A549 (cell line): Measurements from ENCODE around the gene KRIT1. TPM values are rescaled to one million over a fixed set of nuclear protein-coding genes. Genes with fewer than 3 reads are reported as not detected.

Experiments used
- ATAC-seq, 2 experiments: fragments of 200-7000 bp in 1 of 2; fragments of >200 bp in 1 of 2; cut with Nextera tagmentation in 1 of 2; cut with Tn5 transposase in 1 of 2; 3 replicates each; pipeline versions ENCODE4 v1.8.0 to v1.9.1; 2018 to 2020; ENCODE audit warnings: mild to moderate bottlenecking in 1 of 2, moderate library complexity in 1 of 2
- CTCF ChIA-PET: fragments of 300-600 bp; sonication (Branson Sonifier 250); formaldehyde crosslinking; extraction: SDS; loops from one replicate; lab custom pipeline; 2021; ENCODE audit warnings: antibody characterized with exemption, inconsistent platforms; lab: Yijun Ruan, JAX
- POLR2A ChIA-PET: fragments of 350-600 bp; formaldehyde crosslinking; extraction: SDS; loops from one replicate; lab custom pipeline; 2021; ENCODE audit warnings: antibody characterized with exemption, inconsistent platforms; lab: Yijun Ruan, JAX
- DNase-seq, 2 experiments: peaks; one replicate each; pipeline versions ENCODE4 v3.0.0 to v3.0.0-alpha.2; 2011 to 2016; ENCODE audit warnings: low read depth in 1 of 2, low spot score in 1 of 2
- FAIRE-seq: peaks from 2 replicates; lab custom pipeline; 2011; peaks lifted over from hg19 to GRCh38; lab: Jason Lieb, UNC
- H3K27ac ChIP-seq, 2 experiments: fragments of >200 bp; sonication (Bioruptor Twin); formaldehyde crosslinking; 3 replicates each; pipeline ENCODE4 v1.5.1; 2016 to 2017
- H3K4me1 ChIP-seq: fragments of >200 bp; sonication (Bioruptor Twin); formaldehyde crosslinking; 3 replicates; pipeline ENCODE4 v1.6.1; 2016
- H3K4me2 ChIP-seq: fragments of >200 bp; sonication (Bioruptor Twin); formaldehyde crosslinking; 3 replicates; pipeline ENCODE4 v1.6.1; 2016
- H3K4me3 ChIP-seq: fragments of >200 bp; sonication (Bioruptor Twin); formaldehyde crosslinking; 3 replicates; pipeline ENCODE4 v1.5.1; 2016
- H3K9me3 ChIP-seq: fragments of >200 bp; sonication (Bioruptor Twin); formaldehyde crosslinking; 3 replicates; pipeline ENCODE4 v1.6.1; 2016
- BHLHE40 ChIP-seq: IDR thresholded peaks from 2 replicates; pipeline ENCODE4 v1.6.1; 2012; ENCODE audit warnings: low read depth, low read length, inconsistent platforms
- CBX2 ChIP-seq: fragments of 200-600 bp; sonication (generic); IDR thresholded peaks from 2 replicates; pipeline ENCODE4 v1.6.1; 2016; ENCODE audit warnings: low read depth, mild to moderate bottlenecking, borderline replicate concordance
- CEBPB ChIP-seq, 2 experiments: fragments of >200 bp in 1 of 2; sonication (Bioruptor Twin) in 1 of 2; formaldehyde crosslinking in 1 of 2; IDR thresholded peaks; 2 replicates each; pipeline ENCODE4 v1.6.1; 2012 to 2016
- EHF ChIP-seq: fragments of 250-450 bp; sonication (Bioruptor Pico); IDR thresholded peaks from 2 replicates; pipeline ENCODE4 v1.5.0; 2020; ENCODE audit warnings: mild to moderate bottlenecking
- ESRRA ChIP-seq: fragments of 150-350 bp; IDR thresholded peaks from 2 replicates; pipeline ENCODE4 v1.6.1; 2014; ENCODE audit warnings: mild to moderate bottlenecking, low read length, borderline replicate concordance
- HOXB13 ChIP-seq: fragments of 250-450 bp; sonication (Bioruptor Pico); IDR thresholded peaks from 2 replicates; pipeline ENCODE4 v1.5.0; 2020; ENCODE audit warnings: low read depth, mild to moderate bottlenecking, moderate library complexity
- NR3C1 ChIP-seq: fragments of >200 bp; sonication (Bioruptor Twin); formaldehyde crosslinking; IDR thresholded peaks from 3 replicates; pipeline ENCODE4 v1.6.1; 2017
- POLR2AphosphoS2 ChIP-seq: conservative IDR thresholded peaks from 2 replicates; pipeline ENCODE4 v1.6.1; 2012; ENCODE audit warnings: low read length, improper control_type of control experiment, inconsistent platforms
- RAD21 ChIP-seq, 2 experiments: fragments of >200 bp in 1 of 2; sonication (Bioruptor Twin) in 1 of 2; formaldehyde crosslinking in 1 of 2; IDR thresholded peaks in 1 of 2; conservative IDR thresholded peaks in 1 of 2; 2 replicates in 1 of 2; 3 replicates in 1 of 2; pipeline ENCODE4 v1.6.1; 2012 to 2018; ENCODE audit warnings: inconsistent platforms in 1 of 2
- ZSCAN20 ChIP-seq: fragments of 250-450 bp; sonication (Bioruptor Pico); IDR thresholded peaks from 2 replicates; pipeline ENCODE4 v1.8.0; 2022; ENCODE audit warnings: mild to moderate bottlenecking, moderate library complexity
- WGBS: methylation state at CpG from one replicate; pipeline ENCODE4 v1.1.6; 2017; ENCODE audit errors: missing lambda C conversion rate; 5-methylcytosine and 5-hydroxymethylcytosine counted together
- polyA plus RNA-seq, 4 experiments: library from polyadenylated mRNA; depleted of rRNA in 3 of 4; stranded (reverse); fragments of >200 nt; fragmentation: RNase III in 1 of 4; extraction: RNeasy Plus Mini Kit Qiagen cat#74134 plus additional on column Dnase treatment in 1 of 4; gene quantifications; 2 replicates in 3 of 4; 3 replicates in 1 of 4; pipeline ENCODE4 v1.2.3, GENCODE V29; 2011 to 2017
- TF ChIP-seq, protein P1 (sequence below): fragments of >200 bp; sonication (Bioruptor Twin); formaldehyde crosslinking; IDR thresholded peaks from 2 replicates; pipeline ENCODE4 v1.6.1; 2016
- TF ChIP-seq, protein P2 (sequence below): IDR thresholded peaks from 2 replicates; pipeline ENCODE4 v1.6.1; 2012
- TF ChIP-seq, protein P3 (sequence below): fragments of 150-350 bp; IDR thresholded peaks from 2 replicates; pipeline ENCODE4 v1.6.1; 2014; ENCODE audit warnings: low read depth, mild to moderate bottlenecking, low read length
- TF ChIP-seq, protein P4 (sequence below): fragments of >200 bp; sonication (Bioruptor Twin); formaldehyde crosslinking; IDR thresholded peaks from 3 replicates; pipeline ENCODE4 v1.5.1; 2016

The KRIT1 gene
- polyA plus RNA-seq, 2 of the 4 experiments (the other 2 are of a cell fraction), result 30.8 to 60.6 TPM

DNA sequence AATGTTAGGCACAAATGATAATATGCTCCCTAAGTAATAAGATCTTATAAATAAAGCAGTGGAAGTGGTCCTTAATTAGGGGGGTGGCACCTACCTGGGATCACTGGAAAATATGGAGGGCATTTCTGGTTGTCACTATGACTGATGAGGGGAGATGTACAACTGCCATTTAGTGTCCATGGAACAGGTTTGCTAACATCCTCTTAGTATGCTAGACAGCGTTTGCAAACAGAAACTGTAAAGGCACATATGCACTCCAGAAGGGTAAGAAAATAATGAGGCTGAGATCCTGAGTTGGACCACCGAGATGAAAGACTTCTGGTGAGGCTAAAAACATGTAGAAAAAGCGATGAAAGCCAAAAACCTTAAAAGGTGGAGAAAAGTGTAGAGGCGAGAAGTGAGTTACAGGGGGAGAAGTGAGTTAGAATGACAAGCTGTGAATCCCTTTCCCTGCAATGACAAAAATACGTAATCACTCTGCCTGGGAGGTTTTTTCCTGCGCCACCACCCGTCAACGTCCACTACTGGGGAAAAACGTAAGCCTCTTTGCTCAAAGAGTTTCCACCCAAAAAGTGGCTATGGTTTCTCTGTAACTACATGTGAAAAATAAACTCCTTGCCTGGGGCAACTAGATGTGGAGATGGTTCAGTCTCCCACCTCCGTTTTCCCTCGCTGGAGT lies 767 bp downstream of the KRIT1 start:
- POLR2A ChIA-PET, result interaction anchor here (0.8 to 3.3 kb wide), 8 partner anchors 10 to 365 kb away, joined by 3 to 25 read pairs (median 4); partner anchors contain the start of genes CYP51A1, GATAD1 and MTERF1
- 1% methylated on average over 11 of the region's 11 CpGs for WGBS
- CTCF ChIA-PET, result interaction anchor here (1.3 to 3.1 kb wide), 3 partner anchors 11 to 205 kb away, joined by 3 to 13 read pairs (median 6); partner anchors contain the start of gene GATAD1
- Histone ChIP-seq H3K4me3 (peak overlapping the region; percentile 92), H3K9me3 (no peaks in the 10 kb centered on the region), H3K4me1 (peaks cover 21% of the 10 kb centered on the region), H3K27ac (peak overlapping the region; percentile 88 to 96), H3K4me2 (peak overlapping the region; percentile 84)
- FAIRE-seq (no peak), ATAC-seq (peak; percentile 9 to 17; a peak in 3 of 6 replicates), DNase-seq (no peak)
- TF ChIP-seq, protein P1, sequence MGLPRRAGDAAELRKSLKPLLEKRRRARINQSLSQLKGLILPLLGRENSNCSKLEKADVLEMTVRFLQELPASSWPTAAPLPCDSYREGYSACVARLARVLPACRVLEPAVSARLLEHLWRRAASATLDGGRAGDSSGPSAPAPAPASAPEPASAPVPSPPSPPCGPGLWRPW, result no peak
- TF ChIP-seq ZSCAN20 (CRISPR knock-in tag) (no peak), CBX2 (no peak), RAD21 (conservative IDR thresholded peaks at IDR 0.05 in 1 of 2, IDR thresholded peaks at IDR 0.05 in 1 of 2) (no peak)
- TF ChIP-seq, protein P2, sequence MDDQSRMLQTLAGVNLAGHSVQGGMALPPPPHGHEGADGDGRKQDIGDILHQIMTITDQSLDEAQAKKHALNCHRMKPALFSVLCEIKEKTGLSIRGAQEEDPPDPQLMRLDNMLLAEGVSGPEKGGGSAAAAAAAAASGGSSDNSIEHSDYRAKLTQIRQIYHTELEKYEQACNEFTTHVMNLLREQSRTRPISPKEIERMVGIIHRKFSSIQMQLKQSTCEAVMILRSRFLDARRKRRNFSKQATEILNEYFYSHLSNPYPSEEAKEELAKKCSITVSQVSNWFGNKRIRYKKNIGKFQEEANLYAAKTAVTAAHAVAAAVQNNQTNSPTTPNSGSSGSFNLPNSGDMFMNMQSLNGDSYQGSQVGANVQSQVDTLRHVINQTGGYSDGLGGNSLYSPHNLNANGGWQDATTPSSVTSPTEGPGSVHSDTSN, result no peak
- TF ChIP-seq, protein P3, sequence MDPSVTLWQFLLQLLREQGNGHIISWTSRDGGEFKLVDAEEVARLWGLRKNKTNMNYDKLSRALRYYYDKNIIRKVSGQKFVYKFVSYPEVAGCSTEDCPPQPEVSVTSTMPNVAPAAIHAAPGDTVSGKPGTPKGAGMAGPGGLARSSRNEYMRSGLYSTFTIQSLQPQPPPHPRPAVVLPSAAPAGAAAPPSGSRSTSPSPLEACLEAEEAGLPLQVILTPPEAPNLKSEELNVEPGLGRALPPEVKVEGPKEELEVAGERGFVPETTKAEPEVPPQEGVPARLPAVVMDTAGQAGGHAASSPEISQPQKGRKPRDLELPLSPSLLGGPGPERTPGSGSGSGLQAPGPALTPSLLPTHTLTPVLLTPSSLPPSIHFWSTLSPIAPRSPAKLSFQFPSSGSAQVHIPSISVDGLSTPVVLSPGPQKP, result no peak

DNA sequence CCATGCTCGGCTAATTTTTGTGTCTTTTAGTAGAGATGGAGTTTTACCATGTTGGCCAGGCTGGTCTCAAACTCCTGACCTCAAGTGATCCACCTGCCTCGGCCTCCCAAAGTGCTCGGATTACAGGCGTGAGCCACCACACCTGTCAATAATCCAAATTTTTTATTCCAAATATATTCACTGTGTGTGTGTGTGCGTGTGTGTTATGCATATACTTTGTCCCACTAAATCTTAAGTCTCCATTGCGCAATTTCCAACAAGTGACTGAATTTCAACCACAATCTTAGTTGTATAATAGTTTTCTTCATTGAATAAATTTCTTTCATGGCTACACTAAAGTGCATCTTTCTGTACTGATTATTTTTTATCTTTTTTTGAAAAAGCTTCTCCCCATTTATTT lies 2.7 kb downstream of the KRIT1 start:
- POLR2A ChIA-PET, result no interaction called here
- FAIRE-seq, result no peak
- CTCF ChIA-PET, result interaction anchor here (1.0 kb wide), 1 partner anchor 204 kb away, joined by 7 read pairs; the partner anchor contains the start of gene GATAD1
- Histone ChIP-seq H3K9me3 (no peaks in the 10 kb centered on the region), H3K4me1 (peaks cover 17% of the 10 kb centered on the region)
- DNase-seq, result no peak
- TF ChIP-seq NR3C1 (no peak), CEBPB (IDR thresholded peaks at IDR 0.05) (peak; percentile 88 to 92)
- TF ChIP-seq, all 56 proteins: peak for 1
- Histone ChIP-seq H3K4me2 (no peak overlapping the region), H3K4me3 (no peak overlapping the region), H3K27ac (no peak overlapping the region)
- WGBS, result 94% methylated on average over 6 of the region's 6 CpGs
- ATAC-seq, result no peak

DNA sequence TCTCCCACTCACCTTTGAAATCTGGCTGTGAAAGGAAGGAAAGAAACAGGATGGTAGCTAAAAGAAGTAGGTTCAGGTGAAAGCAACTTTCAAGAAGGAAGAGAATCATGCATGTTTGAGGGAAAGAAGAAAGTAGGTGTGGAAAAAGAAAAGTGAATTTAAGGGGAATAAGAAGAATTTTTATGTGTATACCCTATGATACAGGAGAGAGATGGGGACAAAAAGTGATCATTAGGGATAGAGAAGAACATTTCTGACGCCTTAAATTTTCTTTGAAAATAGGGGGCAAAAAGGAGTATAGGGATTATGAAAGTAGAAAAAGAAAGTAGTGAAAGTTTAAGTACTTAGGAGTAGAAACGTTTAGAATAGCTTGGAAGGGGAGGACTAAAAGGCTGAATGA lies 15.2 kb downstream of the KRIT1 start:
- Histone ChIP-seq H3K4me3 (no peak overlapping the region), H3K4me2 (no peak overlapping the region), H3K9me3 (no peaks in the 10 kb centered on the region), H3K27ac (no peak overlapping the region), H3K4me1 (no peaks in the 10 kb centered on the region)
- 67% methylated on average over 2 of the region's 2 CpGs for WGBS
- ChIA-PET POLR2A (interaction anchor here (1.0 kb wide), 1 partner anchor 15 kb away, joined by 3 read pairs; the partner anchor contains the start of genes ANKIB1 and KRIT1), CTCF (no interaction called here)
- no peak for TF ChIP-seq ESRRA
- TF ChIP-seq POLR2AphosphoS2, result no peak
- TF ChIP-seq, protein P4, sequence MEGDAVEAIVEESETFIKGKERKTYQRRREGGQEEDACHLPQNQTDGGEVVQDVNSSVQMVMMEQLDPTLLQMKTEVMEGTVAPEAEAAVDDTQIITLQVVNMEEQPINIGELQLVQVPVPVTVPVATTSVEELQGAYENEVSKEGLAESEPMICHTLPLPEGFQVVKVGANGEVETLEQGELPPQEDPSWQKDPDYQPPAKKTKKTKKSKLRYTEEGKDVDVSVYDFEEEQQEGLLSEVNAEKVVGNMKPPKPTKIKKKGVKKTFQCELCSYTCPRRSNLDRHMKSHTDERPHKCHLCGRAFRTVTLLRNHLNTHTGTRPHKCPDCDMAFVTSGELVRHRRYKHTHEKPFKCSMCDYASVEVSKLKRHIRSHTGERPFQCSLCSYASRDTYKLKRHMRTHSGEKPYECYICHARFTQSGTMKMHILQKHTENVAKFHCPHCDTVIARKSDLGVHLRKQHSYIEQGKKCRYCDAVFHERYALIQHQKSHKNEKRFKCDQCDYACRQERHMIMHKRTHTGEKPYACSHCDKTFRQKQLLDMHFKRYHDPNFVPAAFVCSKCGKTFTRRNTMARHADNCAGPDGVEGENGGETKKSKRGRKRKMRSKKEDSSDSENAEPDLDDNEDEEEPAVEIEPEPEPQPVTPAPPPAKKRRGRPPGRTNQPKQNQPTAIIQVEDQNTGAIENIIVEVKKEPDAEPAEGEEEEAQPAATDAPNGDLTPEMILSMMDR, result no peak
- no peak for TF ChIP-seq HOXB13 (CRISPR knock-in tag)
- TF ChIP-seq BHLHE40, result no peak
- TF ChIP-seq EHF (CRISPR knock-in tag), result no peak
- no peak for FAIRE-seq
- no peak for DNase-seq
- no peak for ATAC-seq
